ENCODE measurements around the gene LDB2. TPM values are rescaled to one million over a fixed set of nuclear protein-coding genes. Genes with fewer than 3 reads are reported as not detected.

The LDB2 gene
- total and polyA plus RNA-seq, 11 donors = 9.5 to 38.7 (median 26.3) TPM

DNA sequence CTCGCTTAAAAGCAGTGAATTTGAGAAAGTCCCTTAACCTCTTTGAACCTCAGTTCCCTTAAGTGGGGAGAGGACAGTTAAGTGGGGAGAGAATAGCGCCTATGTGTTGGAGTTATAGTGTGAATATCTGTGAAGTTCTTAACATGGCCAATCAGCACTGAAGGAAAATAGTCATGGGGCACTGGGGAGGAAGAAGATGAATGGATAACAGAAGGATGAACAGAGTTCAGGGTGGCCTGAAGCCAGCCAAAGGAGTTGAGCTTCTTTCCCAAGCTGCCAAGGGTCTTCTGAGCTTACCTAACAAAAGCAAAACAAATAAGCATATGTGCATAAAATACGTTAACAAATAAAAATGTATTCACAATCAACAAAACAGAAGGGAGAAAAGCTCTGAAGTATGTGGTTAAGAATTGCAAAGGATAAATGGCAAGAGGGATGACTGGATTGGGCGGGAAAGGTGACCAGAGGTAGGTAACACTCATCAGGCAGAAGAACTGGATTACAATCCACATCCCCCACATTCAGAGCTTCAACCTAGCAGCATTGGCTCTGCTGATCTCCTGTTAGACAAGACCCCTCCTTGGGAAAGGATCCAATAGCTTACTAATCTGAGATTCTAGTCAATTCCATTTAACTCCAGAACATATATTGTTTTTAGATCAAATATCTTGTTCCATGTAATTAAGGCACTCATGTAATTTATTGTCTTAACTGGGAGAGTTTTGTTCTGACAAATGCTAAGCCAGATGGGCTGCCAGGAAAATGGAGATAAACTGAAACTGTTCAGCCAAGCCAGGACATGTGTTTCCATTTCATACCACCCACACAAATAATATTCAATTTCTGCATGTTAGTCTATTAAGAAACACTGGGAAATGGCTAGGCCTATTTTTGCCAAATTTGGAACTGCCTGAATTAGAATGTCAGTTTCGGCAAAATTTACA lies 221.2 kb downstream of the LDB2 start:
- WGBS, 4 donors = 82 to 90% (median 89%) methylated on average over 5 of the region's 5 CpGs
- Histone ChIP-seq H3K4me3 (no peak overlapping the region), H3K27ac (peak overlapping the region in 3 of 12 donors; percentile 2 to 55 (median 51)), H3K9me3 (no peaks in the 10 kb centered on the region), H3K36me3 (no peaks in the 10 kb centered on the region), H3K27me3 (no peaks in the 10 kb centered on the region), H3K4me1 (peaks cover 0 to 39% (median 5%) of the 10 kb centered on the region in 12 donors)
- peak in 3 of 4 donors; percentile 38 to 68 (median 58) for ATAC-seq
- TF ChIP-seq POLR2A (IDR thresholded peaks at IDR 0.05) = no peak
- TF ChIP-seq, protein P1, sequence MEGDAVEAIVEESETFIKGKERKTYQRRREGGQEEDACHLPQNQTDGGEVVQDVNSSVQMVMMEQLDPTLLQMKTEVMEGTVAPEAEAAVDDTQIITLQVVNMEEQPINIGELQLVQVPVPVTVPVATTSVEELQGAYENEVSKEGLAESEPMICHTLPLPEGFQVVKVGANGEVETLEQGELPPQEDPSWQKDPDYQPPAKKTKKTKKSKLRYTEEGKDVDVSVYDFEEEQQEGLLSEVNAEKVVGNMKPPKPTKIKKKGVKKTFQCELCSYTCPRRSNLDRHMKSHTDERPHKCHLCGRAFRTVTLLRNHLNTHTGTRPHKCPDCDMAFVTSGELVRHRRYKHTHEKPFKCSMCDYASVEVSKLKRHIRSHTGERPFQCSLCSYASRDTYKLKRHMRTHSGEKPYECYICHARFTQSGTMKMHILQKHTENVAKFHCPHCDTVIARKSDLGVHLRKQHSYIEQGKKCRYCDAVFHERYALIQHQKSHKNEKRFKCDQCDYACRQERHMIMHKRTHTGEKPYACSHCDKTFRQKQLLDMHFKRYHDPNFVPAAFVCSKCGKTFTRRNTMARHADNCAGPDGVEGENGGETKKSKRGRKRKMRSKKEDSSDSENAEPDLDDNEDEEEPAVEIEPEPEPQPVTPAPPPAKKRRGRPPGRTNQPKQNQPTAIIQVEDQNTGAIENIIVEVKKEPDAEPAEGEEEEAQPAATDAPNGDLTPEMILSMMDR (IDR thresholded peaks at IDR 0.05) = no peak
- no peak for DNase-seq
- intact Hi-C loops (cut with DNase I) = loop anchor here in 1 of 10 donors (5.0 kb wide), 1 partner anchor 85 kb away; no protein-coding TSS in a partner anchor

DNA sequence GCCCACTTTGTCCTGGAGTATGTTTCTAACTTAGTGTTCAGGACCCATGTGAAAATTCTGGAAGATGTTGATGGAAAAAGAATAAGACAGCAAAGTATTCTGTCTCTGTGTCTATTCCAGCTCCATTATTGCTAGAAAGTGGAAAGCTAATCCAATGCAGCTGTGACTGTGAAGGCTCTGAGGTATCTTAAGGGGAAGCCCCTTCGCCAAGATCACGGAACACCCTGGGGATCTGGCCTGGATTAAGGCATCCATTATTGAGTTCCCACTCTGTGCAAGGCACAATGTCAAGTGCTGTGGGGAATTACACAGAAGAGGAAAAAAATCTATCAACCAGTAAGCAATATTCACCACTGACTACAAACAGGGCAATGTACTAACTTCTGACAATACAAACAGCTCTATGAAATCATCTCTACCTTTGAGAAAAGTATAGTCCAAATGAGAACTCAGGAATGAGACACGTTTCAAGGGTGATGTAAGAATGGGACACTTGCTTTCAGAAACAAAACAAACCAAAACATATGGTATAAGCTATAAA lies 222.1 kb downstream of the LDB2 start:
- H3K9me3 ChIP-seq = no peaks in the 10 kb centered on the region
- H3K4me3 ChIP-seq = no peak overlapping the region
- peaks cover 0 to 46% (median 6%) of the 10 kb centered on the region in 12 donors for H3K4me1 ChIP-seq
- H3K36me3 ChIP-seq = no peaks in the 10 kb centered on the region
- intact Hi-C loops (cut with DNase I) = loop anchor here in 1 of 10 donors (5.0 kb wide), 1 partner anchor 84 kb away; no protein-coding TSS in a partner anchor
- no peaks in the 10 kb centered on the region for H3K27me3 ChIP-seq
- TF ChIP-seq, protein P1 (IDR thresholded peaks at IDR 0.05) = no peak
- TF ChIP-seq POLR2A (IDR thresholded peaks at IDR 0.05) = no peak
- ATAC-seq (peak in 3 of 4 donors; percentile 16 to 74 (median 59)), DNase-seq (peak in 4 of 5 donors; percentile 35 to 76 (median 60))
- WGBS, 4 donors = 51 to 75% (median 67%) methylated on average over 3 of the region's 3 CpGs
- H3K27ac ChIP-seq = peak overlapping the region in 1 of 12 donors; percentile 51

DNA sequence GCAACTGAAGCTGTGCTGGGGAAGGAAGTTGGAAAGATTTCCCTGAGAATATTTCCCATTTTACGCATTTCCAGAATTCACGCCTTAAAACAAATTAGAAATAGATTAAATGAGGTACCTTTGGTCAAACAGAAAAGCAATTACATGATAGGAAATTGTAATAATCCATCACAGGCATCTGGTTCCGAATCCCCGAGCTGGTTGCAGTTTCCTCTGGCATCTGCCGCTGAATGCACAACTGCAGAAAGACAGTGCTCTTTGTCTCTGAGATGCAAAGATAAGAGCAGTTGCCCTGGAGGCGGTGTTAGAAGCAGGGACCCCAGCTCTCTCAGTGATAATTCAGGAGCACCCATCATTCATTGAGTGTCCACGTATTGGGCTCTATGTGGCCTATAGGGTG lies 224.4 kb downstream of the LDB2 start:
- Histone ChIP-seq H3K4me3 (no peak overlapping the region), H3K27ac (no peak overlapping the region), H3K4me1 (peaks cover 0 to 49% (median 6%) of the 10 kb centered on the region in 12 donors), H3K9me3 (no peaks in the 10 kb centered on the region), H3K27me3 (no peaks in the 10 kb centered on the region), H3K36me3 (no peaks in the 10 kb centered on the region)
- ATAC-seq (no peak), DNase-seq (no peak)
- intact Hi-C loops (cut with DNase I) = no loop called here
- TF ChIP-seq, protein P1 (IDR thresholded peaks at IDR 0.05) = no peak
- no peak for TF ChIP-seq POLR2A (IDR thresholded peaks at IDR 0.05)
- 77 to 84% (median 78%) methylated on average over 7 of the region's 7 CpGs for WGBS, 4 donors

DNA sequence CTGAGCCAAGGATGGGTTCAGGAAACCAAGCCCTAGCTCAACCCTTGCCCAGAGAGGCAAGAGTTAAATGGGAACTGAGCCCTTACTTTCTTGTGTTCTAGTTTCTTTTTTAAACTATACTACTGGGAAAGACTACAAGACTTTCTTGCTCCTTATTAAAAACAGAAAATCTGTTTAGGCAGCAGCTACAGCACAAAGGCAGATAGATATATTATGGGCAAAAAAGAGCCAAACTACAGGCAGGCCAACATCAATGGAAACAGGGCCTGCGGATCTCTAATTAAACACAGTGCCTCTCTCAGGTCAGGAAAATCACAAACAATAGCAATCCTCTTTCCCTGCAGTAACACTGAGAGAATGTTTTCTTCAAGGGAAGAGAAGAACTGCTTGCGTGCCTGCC lies 226.0 kb downstream of the LDB2 start:
- no peak overlapping the region for H3K27ac ChIP-seq
- 53 to 73% (median 63%) methylated on average over 2 of the region's 2 CpGs for WGBS, 4 donors

More for the DNA sequence above, 226.0 kb downstream of the LDB2 start:
- H3K9me3 ChIP-seq = no peaks in the 10 kb centered on the region
- intact Hi-C loops (cut with DNase I) = no loop called here
- H3K36me3 ChIP-seq = no peaks in the 10 kb centered on the region
- no peaks in the 10 kb centered on the region for H3K27me3 ChIP-seq
- ATAC-seq = no peak
- DNase-seq = no peak
- TF ChIP-seq, protein P1 (IDR thresholded peaks at IDR 0.05) = no peak
- TF ChIP-seq POLR2A (IDR thresholded peaks at IDR 0.05) = no peak
- H3K4me3 ChIP-seq = no peak overlapping the region
- H3K4me1 ChIP-seq = peaks cover 0 to 43% (median 7%) of the 10 kb centered on the region in 12 donors

All from heart left ventricle (tissue), 16 donors.